ENCODE results near the gene CLEC16A.

Gene CLEC16A

GRCh38 chr16:11175787-11176341 lies 231.5 kb downstream of the CLEC16A start:
- TF ChIP-seq, protein P1, sequence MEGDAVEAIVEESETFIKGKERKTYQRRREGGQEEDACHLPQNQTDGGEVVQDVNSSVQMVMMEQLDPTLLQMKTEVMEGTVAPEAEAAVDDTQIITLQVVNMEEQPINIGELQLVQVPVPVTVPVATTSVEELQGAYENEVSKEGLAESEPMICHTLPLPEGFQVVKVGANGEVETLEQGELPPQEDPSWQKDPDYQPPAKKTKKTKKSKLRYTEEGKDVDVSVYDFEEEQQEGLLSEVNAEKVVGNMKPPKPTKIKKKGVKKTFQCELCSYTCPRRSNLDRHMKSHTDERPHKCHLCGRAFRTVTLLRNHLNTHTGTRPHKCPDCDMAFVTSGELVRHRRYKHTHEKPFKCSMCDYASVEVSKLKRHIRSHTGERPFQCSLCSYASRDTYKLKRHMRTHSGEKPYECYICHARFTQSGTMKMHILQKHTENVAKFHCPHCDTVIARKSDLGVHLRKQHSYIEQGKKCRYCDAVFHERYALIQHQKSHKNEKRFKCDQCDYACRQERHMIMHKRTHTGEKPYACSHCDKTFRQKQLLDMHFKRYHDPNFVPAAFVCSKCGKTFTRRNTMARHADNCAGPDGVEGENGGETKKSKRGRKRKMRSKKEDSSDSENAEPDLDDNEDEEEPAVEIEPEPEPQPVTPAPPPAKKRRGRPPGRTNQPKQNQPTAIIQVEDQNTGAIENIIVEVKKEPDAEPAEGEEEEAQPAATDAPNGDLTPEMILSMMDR (conservative IDR thresholded peaks at IDR 0.05; ENCODE audit: low read depth, low read length), result no peak
- Histone ChIP-seq H3K27ac (no peak overlapping the region), H3K9ac (no peak overlapping the region), H3K79me2 (ENCODE audit: insufficient read depth, low read depth) (no peaks in the 10 kb centered on the region), H2AFZ (ENCODE audit: low read depth) (no peak overlapping the region), H4K20me1 (ENCODE audit: insufficient read depth) (no peaks in the 10 kb centered on the region), H3K4me3 (IDR thresholded peaks at IDR 0.05; ENCODE audit: insufficient read depth, low read depth, low read length) (no peak overlapping the region), H3K36me3 (ENCODE audit: insufficient read depth) (no peaks in the 10 kb centered on the region), H3K27me3 (ENCODE audit: insufficient read depth, low read depth) (no peaks in the 10 kb centered on the region), H3K4me1 (ENCODE audit: low read depth, poor library complexity, severe bottlenecking) (peaks cover 4% of the 10 kb centered on the region), H3K4me2 (no peak overlapping the region)

DNA sequence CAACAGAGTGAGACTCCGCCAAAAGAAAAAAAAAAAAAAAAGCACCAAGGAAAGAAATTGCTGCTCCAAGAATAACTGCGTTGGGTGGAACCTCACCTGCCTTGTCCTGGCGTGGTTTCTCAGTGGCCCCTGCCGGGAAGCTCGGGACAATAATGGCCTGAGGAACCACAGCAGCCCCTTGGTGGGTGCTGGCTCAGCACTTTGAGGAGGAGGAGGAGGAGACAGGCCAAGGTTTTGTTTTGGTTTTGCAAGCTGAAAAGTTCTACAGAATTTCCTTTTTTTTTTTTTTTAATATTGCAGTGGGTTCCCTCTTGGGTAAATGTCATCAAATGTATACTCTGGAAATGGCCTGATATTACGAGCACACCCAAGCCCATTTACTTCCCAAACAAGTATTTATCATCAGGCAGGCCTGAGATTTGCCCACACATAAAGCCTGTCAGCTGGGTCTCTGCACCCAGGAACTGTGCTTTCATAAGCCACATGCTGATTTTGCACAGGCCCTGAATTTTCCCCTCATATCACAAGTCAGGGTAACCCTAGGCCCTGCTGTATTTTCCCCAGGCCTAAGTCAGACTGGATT lies 233.3 kb downstream of the CLEC16A start:
- H3K36me3 ChIP-seq (ENCODE audit: insufficient read depth), result no peaks in the 10 kb centered on the region
- no peak overlapping the region for H3K4me3 ChIP-seq (IDR thresholded peaks at IDR 0.05; ENCODE audit: insufficient read depth, low read depth, low read length)
- no peaks in the 10 kb centered on the region for H3K79me2 ChIP-seq (ENCODE audit: insufficient read depth, low read depth)
- no peak overlapping the region for H3K27ac ChIP-seq
- no peak overlapping the region for H2AFZ ChIP-seq (ENCODE audit: low read depth)
- no peaks in the 10 kb centered on the region for H3K27me3 ChIP-seq (ENCODE audit: insufficient read depth, low read depth)
- H3K9ac ChIP-seq, result no peak overlapping the region
- H3K4me1 ChIP-seq (ENCODE audit: low read depth, poor library complexity, severe bottlenecking), result peaks cover 4% of the 10 kb centered on the region
- H4K20me1 ChIP-seq (ENCODE audit: insufficient read depth), result no peaks in the 10 kb centered on the region
- H3K4me2 ChIP-seq, result no peak overlapping the region
- TF ChIP-seq, protein P1 (conservative IDR thresholded peaks at IDR 0.05; ENCODE audit: low read depth, low read length), result no peak

DNA sequence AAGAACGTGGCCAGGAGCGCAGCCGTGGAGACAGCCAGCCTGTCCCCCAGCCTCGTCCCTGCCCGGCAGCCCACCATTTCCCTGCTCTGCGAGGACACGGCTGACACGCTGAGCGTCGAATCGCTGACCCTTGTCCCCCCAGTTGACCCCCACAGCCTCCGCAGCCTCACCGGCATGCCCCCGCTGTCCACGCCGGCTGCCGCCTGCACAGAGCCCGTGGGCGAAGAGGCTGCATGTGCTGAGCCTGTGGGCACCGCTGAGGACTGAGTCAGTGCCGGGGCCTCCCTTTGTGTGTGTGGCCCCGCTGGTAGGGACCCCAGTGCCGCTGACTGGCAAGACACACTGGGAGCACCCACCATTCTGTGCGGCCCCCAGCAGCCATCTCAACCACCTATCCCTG lies 234.1 kb downstream of the CLEC16A start:
- Histone ChIP-seq H3K27me3 (ENCODE audit: insufficient read depth, low read depth) (no peaks in the 10 kb centered on the region), H2AFZ (ENCODE audit: low read depth) (no peak overlapping the region), H3K4me3 (IDR thresholded peaks at IDR 0.05; ENCODE audit: insufficient read depth, low read depth, low read length) (no peak overlapping the region), H3K9ac (no peak overlapping the region), H4K20me1 (ENCODE audit: insufficient read depth) (no peaks in the 10 kb centered on the region), H3K27ac (no peak overlapping the region), H3K36me3 (ENCODE audit: insufficient read depth) (no peaks in the 10 kb centered on the region), H3K4me2 (no peak overlapping the region), H3K4me1 (ENCODE audit: low read depth, poor library complexity, severe bottlenecking) (peaks cover 4% of the 10 kb centered on the region), H3K79me2 (ENCODE audit: insufficient read depth, low read depth) (no peaks in the 10 kb centered on the region)
- TF ChIP-seq, protein P1 (conservative IDR thresholded peaks at IDR 0.05; ENCODE audit: low read depth, low read length), result no peak

DNA sequence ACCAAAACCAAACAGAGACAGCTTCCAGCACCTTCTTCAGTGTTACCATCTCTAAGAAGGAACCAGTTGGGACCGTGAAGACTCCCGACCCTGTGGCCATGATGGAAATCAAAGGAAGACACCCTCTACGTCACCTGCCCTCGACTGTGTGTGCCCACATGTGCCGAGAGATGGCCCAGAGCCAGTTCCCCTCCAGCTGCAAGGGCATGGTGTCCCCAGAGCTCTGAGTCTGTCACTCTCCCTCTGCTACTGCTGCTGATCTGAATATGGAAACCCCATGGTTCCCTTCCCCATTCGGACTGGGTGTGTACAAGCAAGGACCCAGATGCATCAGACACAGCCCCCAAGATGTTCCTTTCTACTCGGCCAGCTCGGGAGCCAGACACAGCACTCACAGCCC lies 235.2 kb downstream of the CLEC16A start:
- no peak overlapping the region for H2AFZ ChIP-seq (ENCODE audit: low read depth)
- no peak overlapping the region for H3K4me2 ChIP-seq
- H3K9ac ChIP-seq, result no peak overlapping the region
- no peaks in the 10 kb centered on the region for H3K27me3 ChIP-seq (ENCODE audit: insufficient read depth, low read depth)
- no peak overlapping the region for H3K4me3 ChIP-seq (IDR thresholded peaks at IDR 0.05; ENCODE audit: insufficient read depth, low read depth, low read length)
- no peaks in the 10 kb centered on the region for H3K79me2 ChIP-seq (ENCODE audit: insufficient read depth, low read depth)
- H3K4me1 ChIP-seq (ENCODE audit: low read depth, poor library complexity, severe bottlenecking), result peaks cover 4% of the 10 kb centered on the region
- no peak overlapping the region for H3K27ac ChIP-seq
- no peaks in the 10 kb centered on the region for H4K20me1 ChIP-seq (ENCODE audit: insufficient read depth)
- TF ChIP-seq, protein P1 (conservative IDR thresholded peaks at IDR 0.05; ENCODE audit: low read depth, low read length), result no peak
- H3K36me3 ChIP-seq (ENCODE audit: insufficient read depth), result no peaks in the 10 kb centered on the region
